PC-9 (cell line): Measurements from ENCODE around the gene KPNA1. TPM values are rescaled to one million over a fixed set of nuclear protein-coding genes. Genes with fewer than 3 reads are reported as not detected.

Experiments
- BruUV-seq: library from RNA; stranded (reverse); fragments of 400-500 nt; replicated peaks from 2 replicates; lab custom pipeline; 2021; lab: Mats Ljungman, UMichigan
- CTCF ChIA-PET: fragments of 300-600 bp; sonication (Branson Sonifier 250); formaldehyde crosslinking; loops from one replicate; lab custom pipeline; 2022; ENCODE audit warnings: antibody characterized with exemption; lab: Charles Lee
- POLR2A ChIA-PET: fragments of 300-600 bp; sonication (Branson Sonifier 250); formaldehyde crosslinking; loops from one replicate; lab custom pipeline; 2022; ENCODE audit warnings: antibody characterized with exemption; ENCODE audit not compliant: unreplicated experiment; lab: Charles Lee
- DNase-seq, 2 experiments: peaks; one replicate each; pipeline versions ENCODE4 v3.0.0 to v3.0.0-alpha.2; 2015 to 2022; ENCODE audit warnings: mixed read lengths in 1 of 2
- H2AFZ ChIP-seq: fragments of 200-600 bp; sonication (generic); 2 replicates; pipeline ENCODE4 v1.8.1; 2017; ENCODE audit warnings: antibody characterized with exemption
- H3F3A ChIP-seq: fragments of 200-600 bp; sonication (generic); 2 replicates; pipeline ENCODE4 v1.8.1; 2017; ENCODE audit warnings: antibody characterized with exemption, mild to moderate bottlenecking, low read depth; ENCODE audit not compliant: insufficient read depth
- H3K27ac ChIP-seq: fragments of 200-600 bp; sonication (generic); 2 replicates; pipeline ENCODE4 v1.6.1; 2016; ENCODE audit warnings: mixed run types
- H3K27me3 ChIP-seq: fragments of 200-600 bp; sonication (generic); 2 replicates; pipeline ENCODE4 v1.6.1; 2016; ENCODE audit warnings: low read depth, mixed run types; ENCODE audit not compliant: insufficient read depth
- H3K36me3 ChIP-seq: fragments of 200-600 bp; sonication (generic); 2 replicates; pipeline ENCODE4 v1.6.1; 2016; ENCODE audit warnings: low read depth, mixed run types
- H3K4me1 ChIP-seq: fragments of 200-600 bp; sonication (generic); replicated peaks from 2 replicates; pipeline ENCODE4 v1.6.1; 2016; ENCODE audit warnings: mixed run types; ENCODE audit not compliant: insufficient read depth
- H3K4me2 ChIP-seq: fragments of 200-600 bp; sonication (generic); 2 replicates; pipeline ENCODE4 v1.6.1; 2017; ENCODE audit warnings: mixed run types
- H3K4me3 ChIP-seq: fragments of 200-600 bp; sonication (generic); 2 replicates; pipeline ENCODE4 v1.6.1; 2016; ENCODE audit warnings: mixed run types
- H3K79me2 ChIP-seq: fragments of 200-600 bp; sonication (generic); 2 replicates; pipeline ENCODE4 v1.6.1; 2017; ENCODE audit warnings: low read depth, mixed run types
- H3K9me2 ChIP-seq: fragments of 200-600 bp; sonication (generic); 2 replicates; pipeline ENCODE4 v1.8.1; 2017; ENCODE audit warnings: mild to moderate bottlenecking; ENCODE audit not compliant: insufficient read depth
- H3K9me3 ChIP-seq: fragments of 200-600 bp; sonication (generic); 2 replicates; pipeline ENCODE4 v1.8.1; 2016; ENCODE audit warnings: low read depth; ENCODE audit not compliant: insufficient read depth
- H4K20me1 ChIP-seq: fragments of 200-600 bp; sonication (generic); 2 replicates; pipeline ENCODE4 v1.8.1; 2017; ENCODE audit not compliant: insufficient read depth
- CTCF ChIP-seq: fragments of 200-600 bp; sonication (generic); conservative IDR thresholded peaks from 2 replicates; pipeline ENCODE4 v1.6.1; 2017; ENCODE audit warnings: mixed run types, antibody characterized with exemption, mild to moderate bottlenecking, moderate library complexity
- EZH2 ChIP-seq: fragments of 200-600 bp; sonication (generic); IDR thresholded peaks from 2 replicates; pipeline ENCODE4 v1.8.0; 2017; ENCODE audit warnings: antibody characterized with exemption, low read depth
- intact Hi-C: fragments of 100-400 bp; cut with micrococcal nuclease; formaldehyde crosslinking; loops from one replicate; pipeline ENCODE4 v1.10.0; 2022; ENCODE audit not compliant: unreplicated experiment
- total RNA-seq: library from RNA; stranded (reverse); gene quantifications from 2 replicates; pipeline ENCODE4 v1.2.3, GENCODE V29; 2021

KPNA1 gene
- total RNA-seq, 1 experiment from 2014 or later, result 89.2 TPM

- H4K20me1 ChIP-seq, result no peaks in the 10 kb centered on the region
- no peaks in the 10 kb centered on the region for H3K36me3 ChIP-seq
- no peak for TF ChIP-seq CTCF
- TF ChIP-seq EZH2, result no peak
- H2AFZ ChIP-seq, result no peak overlapping the region
- no TSS peak for BruUV-seq
- H3K9me3 ChIP-seq, result no peaks in the 10 kb centered on the region
- no peak for DNase-seq
- no peaks in the 10 kb centered on the region for H3K9me2 ChIP-seq
- intact Hi-C loops, result no loop called here
- POLR2A ChIA-PET, result no interaction called here
- no peak overlapping the region for H3K27ac ChIP-seq
- no peaks in the 10 kb centered on the region for H3K79me2 ChIP-seq
- no peak overlapping the region for H3K4me2 ChIP-seq
- no peak overlapping the region for H3K4me3 ChIP-seq
- H3K27me3 ChIP-seq, result no peaks in the 10 kb centered on the region
- H3F3A ChIP-seq, result no peaks in the 10 kb centered on the region
- CTCF ChIA-PET, result no interaction called here
- no peaks in the 10 kb centered on the region for H3K4me1 ChIP-seq
Observed at GRCh38 chr3:122523317-122523716, 8.6 kb upstream of the KPNA1 start.

GRCh38 chr3:122520861-122521260 lies 6.1 kb upstream of the KPNA1 start:
- Histone ChIP-seq H3K4me3 (no peak overlapping the region), H3K4me1 (no peaks in the 10 kb centered on the region), H4K20me1 (no peaks in the 10 kb centered on the region), H2AFZ (no peak overlapping the region), H3K36me3 (no peaks in the 10 kb centered on the region), H3K4me2 (no peak overlapping the region), H3K27me3 (no peaks in the 10 kb centered on the region), H3K27ac (no peak overlapping the region), H3K79me2 (no peaks in the 10 kb centered on the region), H3F3A (no peaks in the 10 kb centered on the region), H3K9me2 (no peaks in the 10 kb centered on the region), H3K9me3 (no peaks in the 10 kb centered on the region)
- CTCF ChIA-PET, result no interaction called here
- BruUV-seq, result no TSS peak
- no peak for DNase-seq
- TF ChIP-seq CTCF, result no peak
- TF ChIP-seq EZH2, result no peak
- POLR2A ChIA-PET, result no interaction called here
- intact Hi-C loops, result no loop called here

GRCh38 chr3:122519693-122520092 lies 5.0 kb upstream of the KPNA1 start:
- H3K27ac ChIP-seq, result peak overlapping the region; percentile 45
- no peak overlapping the region for H3K4me3 ChIP-seq
- TF ChIP-seq EZH2, result no peak
- TF ChIP-seq CTCF, result no peak
- no peak overlapping the region for H2AFZ ChIP-seq
- H3K4me1 ChIP-seq, result 0 out of 2 replicates have a peak, but pooled peaks cover 4% of the 10 kb centered on the region
- CTCF ChIA-PET, result interaction anchor here (0.7 kb wide), 1 partner anchor 1088 kb away, joined by 7 read pairs; no protein-coding TSS in a partner anchor
- BruUV-seq, result no TSS peak
- DNase-seq, result peak in 1 of 2 experiments; percentile 79
- H3K9me2 ChIP-seq, result no peaks in the 10 kb centered on the region
- H4K20me1 ChIP-seq, result no peaks in the 10 kb centered on the region
- H3K36me3 ChIP-seq, result no peaks in the 10 kb centered on the region
- H3K79me2 ChIP-seq, result no peaks in the 10 kb centered on the region
- H3K9me3 ChIP-seq, result no peaks in the 10 kb centered on the region
- H3K27me3 ChIP-seq, result no peaks in the 10 kb centered on the region
- intact Hi-C loops, result no loop called here
- POLR2A ChIA-PET, result no interaction called here
- no peak overlapping the region for H3K4me2 ChIP-seq
- no peaks in the 10 kb centered on the region for H3F3A ChIP-seq
